ENCODE results near the gene SMURF2. TPM values are rescaled to one million over a fixed set of nuclear protein-coding genes. Genes with fewer than 3 reads are reported as not detected.
A peak's percentile ranks its signal among the peaks of the same experiment; 100 is the strongest.

The SMURF2 gene
- total RNA-seq = 330 and 331 TPM in 2 replicates

DNA sequence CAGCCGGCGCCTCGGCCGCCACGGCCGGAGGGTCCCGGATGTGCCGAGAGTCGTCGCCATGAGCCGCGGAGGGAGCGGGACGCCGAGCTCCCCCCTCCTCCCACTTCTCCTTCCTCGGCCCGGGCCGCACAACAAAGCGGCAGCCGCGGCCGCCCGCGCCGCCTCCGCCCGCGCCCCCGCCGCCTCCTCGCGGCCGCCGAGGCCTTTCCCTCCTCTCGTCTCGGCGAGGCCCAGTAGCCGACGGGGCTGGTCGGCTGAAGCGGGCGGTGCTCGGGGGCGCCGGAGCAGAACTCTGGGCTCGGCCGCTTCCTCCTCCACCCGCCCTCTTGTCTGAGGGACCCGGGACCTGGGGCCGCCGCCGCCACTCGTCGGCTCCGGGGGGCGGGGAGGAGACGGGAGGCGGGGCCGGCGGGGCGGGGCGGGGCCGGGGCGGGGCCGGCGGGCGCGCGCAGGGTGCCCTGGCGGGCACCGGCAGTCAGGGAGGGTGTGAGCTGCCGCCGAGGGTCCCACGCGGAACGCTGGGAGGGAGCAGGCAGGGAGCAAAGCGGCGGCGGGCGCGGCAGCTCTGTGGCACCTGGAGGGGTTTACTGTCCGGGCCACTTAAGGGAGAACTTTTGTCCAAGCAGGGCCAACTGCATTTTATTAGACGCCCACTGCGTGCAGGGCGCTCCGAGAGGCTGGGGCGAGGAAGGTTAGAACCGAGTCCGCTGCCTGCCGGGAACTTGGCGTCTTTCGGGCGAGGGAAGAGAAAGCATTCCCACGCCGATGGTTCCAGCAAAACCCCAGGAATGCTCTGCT, at the start of gene SMURF2:
TSS of gene SMURF2 (minus strand) at position 332 of the 798 bp plus-strand sequence. CDS start 427 bp downstream, outside the sequence.

DNA sequence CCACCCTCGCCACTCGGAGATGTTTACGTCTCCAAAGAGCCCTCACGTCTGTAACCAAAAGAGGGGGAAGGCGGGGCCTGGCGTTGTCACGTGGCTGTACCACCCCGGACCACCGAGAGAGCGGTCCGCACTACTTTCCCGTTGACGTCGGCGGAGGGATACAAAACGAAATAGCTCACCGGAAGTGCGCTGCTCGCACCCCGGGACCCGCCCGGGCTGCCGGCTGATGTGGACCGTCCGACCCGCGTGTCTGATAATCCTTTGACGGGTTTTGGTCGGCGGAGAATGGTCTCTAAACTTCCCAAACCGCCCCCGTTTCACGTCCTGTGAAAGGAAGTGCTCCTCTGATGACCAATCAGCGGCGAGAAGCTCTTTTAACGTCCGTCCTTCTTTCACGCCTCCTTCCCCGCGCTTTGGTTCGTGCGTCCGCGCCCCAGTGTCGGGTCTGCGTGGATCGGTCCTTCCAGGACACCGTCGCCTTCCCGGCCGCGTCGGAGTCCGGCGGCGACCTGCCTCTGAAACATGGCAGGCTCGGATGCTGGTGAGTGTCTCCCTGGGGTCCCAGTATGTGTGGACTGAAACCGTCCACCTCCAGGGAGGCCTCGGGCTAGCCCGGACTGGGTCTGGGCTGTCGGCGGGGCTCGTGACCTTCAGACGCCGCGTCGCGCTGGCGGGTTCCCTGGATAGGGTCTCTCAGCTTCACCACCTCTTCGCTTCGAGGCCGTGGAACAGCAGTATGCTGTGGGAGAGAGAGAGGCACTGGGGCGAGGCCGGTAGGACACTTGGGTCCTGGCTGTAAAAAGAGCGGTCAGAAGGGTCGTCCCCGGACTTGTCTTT, 155.3 kb downstream of the SMURF2 start, which contains the start of gene CEP95:
TSS of gene CEP95 (plus strand) at position 402 of the 837 bp plus-strand sequence. CDS start at position 523, 121 bp downstream.

DNA sequence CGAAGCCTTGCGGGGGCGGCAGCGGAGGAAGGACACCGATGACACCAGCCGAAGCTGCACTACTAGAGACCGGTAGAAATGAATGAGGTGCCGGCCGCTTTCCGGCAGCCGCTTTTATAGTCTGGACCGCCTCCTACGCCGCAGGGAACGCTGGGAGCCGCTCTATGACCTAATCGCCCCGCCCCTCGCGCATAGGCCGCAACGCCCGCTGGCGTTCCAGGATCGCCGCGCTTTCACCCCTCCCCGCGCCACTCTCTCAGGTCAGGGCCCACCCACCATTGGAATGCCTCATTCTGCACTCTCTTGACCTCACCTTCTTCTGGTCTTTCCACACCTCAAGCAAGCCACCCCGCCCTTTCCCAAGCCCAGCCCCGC, 155.9 kb downstream of the SMURF2 start, which contains the start of gene DDX5:
TSS of gene DDX5 (minus strand) at position 89 of the 375 bp plus-strand sequence. CDS start 170 bp downstream, outside the sequence.

DNA sequence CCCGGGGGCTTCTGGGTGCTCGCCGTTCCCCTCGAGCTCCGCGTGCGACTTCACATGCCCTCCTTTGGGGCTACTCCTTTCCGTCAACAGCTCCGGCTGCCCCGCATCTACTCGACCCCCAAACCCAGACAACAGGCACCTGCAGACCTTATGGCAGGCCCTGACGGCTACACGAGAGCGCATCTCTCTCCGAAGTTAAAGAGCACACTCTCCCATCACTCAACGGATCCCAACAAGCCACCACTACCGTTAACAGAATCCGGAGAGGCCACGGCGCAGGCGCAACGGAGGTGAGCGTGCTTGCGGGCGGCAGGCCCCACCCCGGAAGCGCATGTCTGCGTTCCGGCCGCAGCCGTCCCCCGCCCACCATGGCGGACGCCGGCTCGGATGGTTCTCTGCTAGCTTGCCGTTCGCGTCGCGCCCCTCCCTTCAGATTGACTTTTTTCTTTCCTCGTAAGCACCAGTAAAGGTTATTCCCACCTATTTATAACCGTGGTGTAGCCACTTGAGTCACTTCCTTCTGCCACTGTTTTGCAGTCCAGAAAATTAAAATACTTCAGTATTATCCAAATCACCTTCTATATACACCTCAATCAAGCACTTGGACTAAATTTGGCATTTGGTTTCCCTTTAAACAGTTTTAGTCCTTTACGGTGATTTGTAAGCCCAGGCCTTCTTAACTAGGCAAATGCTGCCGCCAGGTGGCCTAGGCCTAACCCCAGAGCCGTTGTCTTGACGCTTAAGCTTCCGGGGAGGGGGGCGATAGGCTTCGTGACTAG, 165.1 kb downstream of the SMURF2 start, which contains the start of gene POLG2:
TSS of gene POLG2 (minus strand) at position 269 of the 779 bp plus-strand sequence. CDS start at position 183, 86 bp downstream.

Small RNA genes within 50 kb of the gene (small RNA-seq; reads per million reads assigned to genes)
- 0.91 reads per million, percentile 15 among the genes with 10 or more reads in this experiment for gene AC009994.1

Other genes with a start within 250 kb of the SMURF2 start
- gene MILR1, start 213.2 kb downstream of the SMURF2 start, total RNA-seq = 7.4 and 40.3 TPM in 2 replicates
- gene POLG2, start 165.3 kb downstream of the SMURF2 start, total RNA-seq = 12.0 and 12.1 TPM in 2 replicates
- gene DDX5, start 156.0 kb downstream of the SMURF2 start, total RNA-seq = 535 and 615 TPM in 2 replicates
- 23.3 and 30.5 TPM in 2 replicates for gene CEP95, start 155.3 kb downstream of the SMURF2 start, total RNA-seq

All from thoracic aorta endothelial cell (primary cell).